ENCODE results near the gene ACP3. TPM values are rescaled to one million over a fixed set of nuclear protein-coding genes. Genes with fewer than 3 reads are reported as not detected.

The ACP3 gene, protein sequence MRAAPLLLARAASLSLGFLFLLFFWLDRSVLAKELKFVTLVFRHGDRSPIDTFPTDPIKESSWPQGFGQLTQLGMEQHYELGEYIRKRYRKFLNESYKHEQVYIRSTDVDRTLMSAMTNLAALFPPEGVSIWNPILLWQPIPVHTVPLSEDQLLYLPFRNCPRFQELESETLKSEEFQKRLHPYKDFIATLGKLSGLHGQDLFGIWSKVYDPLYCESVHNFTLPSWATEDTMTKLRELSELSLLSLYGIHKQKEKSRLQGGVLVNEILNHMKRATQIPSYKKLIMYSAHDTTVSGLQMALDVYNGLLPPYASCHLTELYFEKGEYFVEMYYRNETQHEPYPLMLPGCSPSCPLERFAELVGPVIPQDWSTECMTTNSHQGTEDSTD
- not detected in 2 replicates for total RNA-seq

DNA sequence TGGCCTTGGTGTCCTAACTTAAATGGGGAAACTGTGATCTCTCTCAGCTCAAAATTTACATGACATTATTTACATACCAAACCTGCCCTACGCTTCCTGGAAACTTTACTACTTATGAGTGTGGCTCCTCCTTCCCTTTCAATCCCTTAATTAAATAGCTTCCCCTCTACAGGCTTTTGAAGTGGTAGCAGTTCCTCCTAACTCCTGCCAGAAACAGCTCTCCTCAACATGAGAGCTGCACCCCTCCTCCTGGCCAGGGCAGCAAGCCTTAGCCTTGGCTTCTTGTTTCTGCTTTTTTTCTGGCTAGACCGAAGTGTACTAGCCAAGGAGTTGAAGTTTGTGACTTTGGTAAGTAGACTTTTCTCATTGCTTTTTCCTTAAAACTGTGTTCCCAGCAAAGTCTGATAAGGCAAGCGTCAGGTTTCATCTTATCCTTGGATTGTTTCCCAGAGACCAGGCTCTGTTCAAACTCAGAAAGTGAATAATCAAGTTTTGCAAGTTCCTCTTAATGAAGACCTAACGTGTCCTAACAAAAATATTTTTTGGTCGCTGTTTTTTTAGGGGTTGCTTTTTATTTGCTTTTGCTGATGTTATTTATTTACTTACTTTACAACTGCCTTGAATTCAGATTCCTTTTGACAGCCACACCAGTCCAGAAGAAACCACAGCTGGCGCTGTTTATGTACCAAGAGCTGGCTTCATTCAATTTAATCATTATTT lies at the start of gene ACP3:
Gene ACP3, plus strand, starts transcription at position 179 of the 720 bp plus-strand sequence. Its CDS starts 50 bp downstream, at position 229.

Other genes starting within 250 kb of the ACP3 start
- gene DNAJC13, start 100.1 kb downstream of the ACP3 start, total RNA-seq, result 43.8 and 55.9 TPM in 2 replicates